Progenitor cell of endocrine pancreas (in vitro differentiated cells): ENCODE measurements around the gene CCM2. TPM values are rescaled to one million over a fixed set of nuclear protein-coding genes. Genes with fewer than 3 reads are reported as not detected.
A peak's percentile ranks its signal among the peaks of the same experiment; 100 is the strongest.
"Not testable (repeated sequence)": the region's sequence is repeated elsewhere in the genome, so short reads cannot be mapped to it uniquely, and the experiment has no call there.

Experiments used
- DNase-seq: peaks from one replicate; pipeline ENCODE4 v3.0.0; 2021; ENCODE audit warnings: low spot score; ENCODE audit not compliant: unreplicated experiment
- H3K27ac Mint-ChIP-seq: 2 replicates; pipeline ENCODE4 v1.8.0; 2021; ENCODE audit warnings: mild to moderate bottlenecking, moderate library complexity, mixed read lengths
- H3K27me3 Mint-ChIP-seq: 2 replicates; pipeline ENCODE4 v1.8.0; 2021; ENCODE audit warnings: mixed read lengths
- H3K36me3 Mint-ChIP-seq: 2 replicates; pipeline ENCODE4 v1.8.0; 2022; ENCODE audit warnings: mixed read lengths; ENCODE audit not compliant: insufficient read depth
- H3K4me1 Mint-ChIP-seq: 2 replicates; pipeline ENCODE4 v1.8.0; 2021; ENCODE audit warnings: low read depth, mixed read lengths
- H3K4me3 Mint-ChIP-seq: 2 replicates; pipeline ENCODE4 v1.8.0; 2021; ENCODE audit warnings: low read depth, mild to moderate bottlenecking, moderate library complexity, mixed read lengths
- H3K9me3 Mint-ChIP-seq: 2 replicates; pipeline ENCODE4 v1.8.0; 2021; ENCODE audit warnings: low read depth, mixed read lengths
- CTCF ChIP-seq: fragments of 200-600 bp; sonication (generic); IDR thresholded peaks from one replicate; pipeline ENCODE4 v1.5.0; 2021; ENCODE audit warnings: antibody characterized with exemption, mild to moderate bottlenecking; ENCODE audit not compliant: unreplicated experiment
- total RNA-seq: library from RNA; stranded (reverse); gene quantifications from 2 replicates; pipeline ENCODE4 v1.2.1, GENCODE V29; 2021

The CCM2 gene
- total RNA-seq, 1 donor from 2014 or later: 43.0 TPM

DNA sequence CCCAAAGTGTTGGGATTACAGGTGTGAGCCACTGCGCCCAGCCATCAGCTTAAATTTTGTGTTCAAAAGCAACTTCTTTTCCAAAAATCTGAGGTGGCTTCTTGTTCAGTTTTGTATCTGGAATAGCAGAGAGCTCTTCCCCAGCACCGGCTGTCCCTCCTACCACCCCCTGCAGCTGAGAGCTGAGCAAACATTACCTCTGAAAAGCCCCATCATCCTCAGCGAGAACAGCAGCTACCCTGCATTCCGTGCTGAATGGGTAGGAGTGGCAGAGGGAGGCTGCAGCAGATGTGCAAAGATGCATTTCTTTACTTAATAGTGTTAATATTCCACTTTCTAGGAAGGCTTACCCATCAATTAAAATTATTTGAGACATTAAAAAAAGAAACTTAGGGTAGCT is 31.8 kb downstream of the CCM2 start:
- DNase-seq: no peak
- Mint-ChIP-seq H3K27me3 (no peaks in the 10 kb centered on the region), H3K4me1 (peaks cover 23% of the 10 kb centered on the region), H3K27ac (no peak overlapping the region), H3K36me3 (peaks cover 6% of the 10 kb centered on the region), H3K4me3 (no peak overlapping the region), H3K9me3 (no peaks in the 10 kb centered on the region)
- no peak for TF ChIP-seq CTCF

DNA sequence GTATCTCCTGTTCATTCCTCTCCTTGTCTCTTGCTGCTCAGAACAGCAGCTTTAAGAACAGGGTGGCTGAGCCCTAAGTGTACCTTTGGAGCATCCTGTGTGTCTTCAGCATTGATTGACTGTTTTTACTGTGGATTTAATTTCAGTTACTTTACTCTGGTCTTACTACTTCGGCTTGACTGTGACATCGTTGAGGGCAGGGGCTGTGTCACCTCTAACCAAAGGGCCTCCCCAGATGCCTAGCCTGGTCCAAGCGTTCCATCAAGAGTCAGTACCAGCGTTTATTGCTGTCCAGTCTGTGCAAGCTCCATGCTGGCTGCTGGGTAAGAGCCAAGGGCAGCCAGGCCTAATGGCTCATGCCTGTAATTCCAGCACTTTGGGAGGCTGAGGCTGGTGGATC is 32.4 kb downstream of the CCM2 start:
- Mint-ChIP-seq H3K4me3 (no peak overlapping the region), H3K27ac (no peak overlapping the region), H3K27me3 (no peaks in the 10 kb centered on the region), H3K9me3 (no peaks in the 10 kb centered on the region), H3K36me3 (peaks cover 4% of the 10 kb centered on the region), H3K4me1 (peaks cover 27% of the 10 kb centered on the region)
- no peak for DNase-seq
- no peak for TF ChIP-seq CTCF

DNA sequence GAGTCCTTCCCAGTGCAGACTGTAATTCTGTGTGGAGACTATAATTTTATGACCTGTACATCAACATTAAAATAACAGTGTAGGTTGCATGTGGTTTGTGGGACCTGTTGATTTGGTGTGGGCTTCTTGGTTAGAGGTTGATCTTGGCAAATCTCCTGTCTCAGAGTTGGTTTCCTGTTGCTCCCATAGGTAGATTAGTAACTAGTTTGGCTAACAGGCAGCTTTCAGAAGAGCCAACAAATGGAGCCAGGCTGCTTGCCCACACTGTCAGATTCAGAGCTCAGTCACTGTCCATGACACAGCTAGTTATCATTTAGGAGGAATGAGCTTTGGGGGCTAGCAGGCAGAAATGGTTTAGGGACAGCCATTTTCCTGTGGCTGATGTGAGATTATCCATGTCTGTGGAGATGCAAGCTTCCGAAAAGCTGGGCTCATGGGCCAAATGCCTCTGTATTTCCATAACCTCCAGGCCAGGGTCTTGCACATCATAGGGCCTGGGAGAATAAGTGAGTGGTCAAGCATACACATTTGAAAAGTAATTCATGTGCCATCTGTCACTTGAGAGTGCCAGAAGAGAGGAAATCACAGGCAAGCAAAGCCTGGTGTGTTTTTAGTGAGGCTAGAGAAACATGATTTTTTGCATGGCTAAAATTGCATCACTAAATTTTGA is 33.4 kb downstream of the CCM2 start:
- Mint-ChIP-seq H3K27ac (peak overlapping the region; percentile 63), H3K9me3 (no peaks in the 10 kb centered on the region), H3K4me3 (no peak overlapping the region), H3K36me3 (no peaks in the 10 kb centered on the region), H3K27me3 (no peaks in the 10 kb centered on the region), H3K4me1 (peaks cover 35% of the 10 kb centered on the region)
- DNase-seq: no peak
- no peak for TF ChIP-seq CTCF

DNA sequence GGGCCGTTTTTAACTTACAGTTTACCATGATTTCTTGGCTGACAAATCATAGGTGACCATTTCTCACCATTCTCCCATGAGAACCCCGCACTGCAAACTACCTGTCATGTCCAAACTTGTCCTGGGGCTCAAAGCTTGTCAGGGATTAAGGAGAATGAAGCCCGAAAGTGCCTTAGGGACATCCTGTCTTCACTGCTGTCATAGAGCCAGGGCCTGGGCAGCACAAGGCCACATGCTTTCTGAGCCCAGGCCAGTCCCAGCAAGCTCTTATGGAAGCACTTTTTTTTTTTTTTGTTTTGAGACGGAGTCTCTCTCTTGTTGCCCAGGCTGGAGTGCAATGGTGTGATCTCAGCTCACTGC is 33.9 kb downstream of the CCM2 start:
- peak overlapping the region; percentile 63 for H3K27ac Mint-ChIP-seq
- H3K36me3 Mint-ChIP-seq: no peaks in the 10 kb centered on the region
- H3K9me3 Mint-ChIP-seq: no peaks in the 10 kb centered on the region
- no peak for DNase-seq
- no peak for TF ChIP-seq CTCF
- no peaks in the 10 kb centered on the region for H3K27me3 Mint-ChIP-seq
- H3K4me1 Mint-ChIP-seq: peaks cover 35% of the 10 kb centered on the region
- H3K4me3 Mint-ChIP-seq: no peak overlapping the region

GRCh38 chr7:45034710-45035109 is 34.7 kb downstream of the CCM2 start:
- not testable (repeated sequence) for H3K27me3 Mint-ChIP-seq, H3K9me3 Mint-ChIP-seq, DNase-seq, H3K4me3 Mint-ChIP-seq, H3K36me3 Mint-ChIP-seq, H3K27ac Mint-ChIP-seq
- peaks cover 35% of the 10 kb centered on the region for H3K4me1 Mint-ChIP-seq

DNA sequence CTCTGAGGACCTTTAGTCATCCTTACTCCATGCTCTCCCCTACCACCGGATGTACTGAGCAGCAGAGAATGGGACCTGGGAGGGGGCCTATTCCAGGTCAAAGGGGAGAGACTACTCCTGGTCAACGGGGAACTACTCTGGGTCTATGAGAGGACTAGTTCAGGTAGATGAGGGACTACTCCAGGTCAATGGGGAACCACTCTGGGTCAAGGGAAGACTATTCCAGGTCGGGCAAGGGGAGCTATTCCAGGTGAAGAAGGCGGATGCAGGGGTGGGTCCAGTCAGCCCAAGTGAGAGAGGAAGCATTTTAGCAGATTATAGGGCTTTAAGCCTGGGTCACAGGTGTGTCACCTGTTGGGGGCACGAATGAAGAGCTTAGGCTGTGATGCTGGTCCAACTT is 35.4 kb downstream of the CCM2 start:
- no peak for TF ChIP-seq CTCF
- no peaks in the 10 kb centered on the region for H3K27me3 Mint-ChIP-seq
- peaks cover 4% of the 10 kb centered on the region for H3K36me3 Mint-ChIP-seq
- no peak for DNase-seq
- H3K4me1 Mint-ChIP-seq: peaks cover 35% of the 10 kb centered on the region
- no peaks in the 10 kb centered on the region for H3K9me3 Mint-ChIP-seq
- H3K27ac Mint-ChIP-seq: peak overlapping the region; percentile 46
- no peak overlapping the region for H3K4me3 Mint-ChIP-seq
